T-helper 2 cell treated with Interferon-gamma antibody and Interleukin-4, amounts not matched to agents 100 ng/mL and 5 ng/mL, for 36 hours (primary cell): Measurements from ENCODE around the gene USP1. TPM values are rescaled to one million over a fixed set of nuclear protein-coding genes. Genes with fewer than 3 reads are reported as not detected.

Source experiments
- intact Hi-C: fragments of 100-400 bp; cut with micrococcal nuclease; formaldehyde crosslinking; loops from one replicate; pipeline ENCODE4 v1.15.1; 2023
- total RNA-seq: library from RNA; stranded (reverse); gene quantifications from 2 replicates; pipeline ENCODE4 v1.2.3, GENCODE V29; 2022

Gene USP1
- total RNA-seq, 1 donor from 2014 or later: 79.6 TPM

- intact Hi-C loops: no loop called here
Measured at GRCh38 chr1:62481681-62482080, 44.8 kb downstream of the USP1 start.

GRCh38 chr1:62484824-62485468, 48.1 kb downstream of the USP1 start:
- intact Hi-C loops: no loop called here

GRCh38 chr1:62487956-62488355, 51.1 kb downstream of the USP1 start:
- intact Hi-C loops: no loop called here

GRCh38 chr1:62492521-62492920, 55.7 kb downstream of the USP1 start:
- intact Hi-C loops: no loop called here

- intact Hi-C loops: no loop called here
Measured at GRCh38 chr1:62493656-62494055, 56.8 kb downstream of the USP1 start.

GRCh38 chr1:62494137-62494536, 57.3 kb downstream of the USP1 start:
- intact Hi-C loops: no loop called here

GRCh38 chr1:62500210-62500609, 63.4 kb downstream of the USP1 start:
- intact Hi-C loops: no loop called here

Other genes starting within 250 kb of the USP1 start
- gene L1TD1, start 242.2 kb upstream of the USP1 start, total RNA-seq: not detected in 2 replicates
- gene KANK4, start 117.6 kb upstream of the USP1 start, total RNA-seq: not detected in 2 replicates
- gene ANGPTL3, start 160.5 kb downstream of the USP1 start, total RNA-seq: not detected in 2 replicates